ENCODE results near the gene BTK.
A peak's percentile ranks its signal among the peaks of the same experiment; 100 is the strongest.

BTK gene

GRCh38 chrX:101419489-101419888, 33.5 kb upstream of the BTK start:
- Histone ChIP-seq H3K27ac (ENCODE audit: low read length) (no peak overlapping the region), H4K20me1 (ENCODE audit: insufficient read depth, low read length) (no peaks in the 10 kb centered on the region), H3K9me3 (ENCODE audit: insufficient read depth, low read length) (no peaks in the 10 kb centered on the region), H3K9ac (ENCODE audit: low read length) (no peak overlapping the region), H2AFZ (ENCODE audit: low read depth, low read length) (no peak overlapping the region), H3K4me2 (ENCODE audit: low read length) (no peak overlapping the region), H3K36me3 (replicated peaks; ENCODE audit: low read depth, low read length) (no peaks in the 10 kb centered on the region), H3K79me2 (ENCODE audit: low read length) (no peaks in the 10 kb centered on the region), H3K4me1 (ENCODE audit: low read length) (peaks cover 23% of the 10 kb centered on the region), H3K27me3 (ENCODE audit: low read depth, low read length) (no peaks in the 10 kb centered on the region), H3K4me3 (ENCODE audit: low read length) (no peak overlapping the region)
- TF ChIP-seq EZH2phosphoT487 (IDR thresholded peaks at IDR 0.05; ENCODE audit: low read depth) (no peak), CTCF (IDR thresholded peaks at IDR 0.05; ENCODE audit: low read depth, low read length) (no peak)

- H3K79me2 ChIP-seq (ENCODE audit: low read length), result peaks cover 3% of the 10 kb centered on the region; the same call in 1 of the 2 replicates
- no peaks in the 10 kb centered on the region for H3K27me3 ChIP-seq (ENCODE audit: low read depth, low read length)
- H3K9ac ChIP-seq (ENCODE audit: low read length), result peak overlapping the region; percentile 76
- 0 out of 2 replicates have a peak, but pooled peaks cover 1% of the 10 kb centered on the region for H4K20me1 ChIP-seq (ENCODE audit: insufficient read depth, low read length)
- peaks cover 3% of the 10 kb centered on the region for H3K36me3 ChIP-seq (replicated peaks; ENCODE audit: low read depth, low read length)
- H3K27ac ChIP-seq (ENCODE audit: low read length), result peak overlapping the region; percentile 22; the same call in 1 of the 2 replicates
- peaks cover 24% of the 10 kb centered on the region for H3K4me1 ChIP-seq (ENCODE audit: low read length)
- H3K4me3 ChIP-seq (ENCODE audit: low read length), result peak overlapping the region; percentile 83
- H3K4me2 ChIP-seq (ENCODE audit: low read length), result peak overlapping the region; percentile 74
- H3K9me3 ChIP-seq (ENCODE audit: insufficient read depth, low read length), result no peaks in the 10 kb centered on the region
- TF ChIP-seq CTCF (IDR thresholded peaks at IDR 0.05; ENCODE audit: low read depth, low read length) (no peak), EZH2phosphoT487 (IDR thresholded peaks at IDR 0.05; ENCODE audit: low read depth) (no peak)
- H2AFZ ChIP-seq (ENCODE audit: low read depth, low read length), result peak overlapping the region; percentile 97
Observed at GRCh38 chrX:101417981-101418841, 32.2 kb upstream of the BTK start.

- no peak overlapping the region for H3K9ac ChIP-seq (ENCODE audit: low read length)
- no peak overlapping the region for H3K4me2 ChIP-seq (ENCODE audit: low read length)
Observed at GRCh38 chrX:101417190-101417589, 31.2 kb upstream of the BTK start.

More at GRCh38 chrX:101417190-101417589, 31.2 kb upstream of the BTK start:
- Histone ChIP-seq H3K36me3 (replicated peaks; ENCODE audit: low read depth, low read length) (peaks cover 10% of the 10 kb centered on the region), H3K9me3 (ENCODE audit: insufficient read depth, low read length) (no peaks in the 10 kb centered on the region), H3K27me3 (ENCODE audit: low read depth, low read length) (no peaks in the 10 kb centered on the region), H3K79me2 (ENCODE audit: low read length) (peaks cover 12% of the 10 kb centered on the region), H2AFZ (ENCODE audit: low read depth, low read length) (0 out of 2 replicates have a peak overlapping the region, but pooled peaks have one; percentile 97), H3K27ac (ENCODE audit: low read length) (no peak overlapping the region), H3K4me3 (ENCODE audit: low read length) (no peak overlapping the region), H3K4me1 (ENCODE audit: low read length) (peaks cover 24% of the 10 kb centered on the region), H4K20me1 (ENCODE audit: insufficient read depth, low read length) (0 out of 2 replicates have a peak, but pooled peaks cover 5% of the 10 kb centered on the region)
- no peak for TF ChIP-seq EZH2phosphoT487 (IDR thresholded peaks at IDR 0.05; ENCODE audit: low read depth)
- TF ChIP-seq CTCF (IDR thresholded peaks at IDR 0.05; ENCODE audit: low read depth, low read length), result no peak

All from OCI-LY3 (cell line).